Right cardiac atrium (tissue), 5 donors: ENCODE measurements around the gene SNX22. TPM values are rescaled to one million over a fixed set of nuclear protein-coding genes. Genes with fewer than 3 reads are reported as not detected.

Source experiments
- ATAC-seq, 2 donors: fragments of 200-7000 bp; cut with Tn5 transposase; one replicate each; pipeline versions ENCODE4 v1.8.0 to v1.9.1; 2020; ENCODE audit warnings: moderate library complexity in 2 of 2, mild to moderate bottlenecking in 1 of 2
- DNase-seq, 3 donors: peaks; one replicate each; pipeline ENCODE4 v3.0.0-alpha.2; 2020
- H3K27ac ChIP-seq: one replicate; pipeline ENCODE4 v1.5.1; 2013; ENCODE audit warnings: mild to moderate bottlenecking, low read length, control low read depth, moderate library complexity
- H3K27me3 ChIP-seq: one replicate; pipeline ENCODE4 v1.6.1; 2013; ENCODE audit not compliant: control insufficient read depth, insufficient read depth
- H3K4me1 ChIP-seq: one replicate; pipeline ENCODE4 v1.6.1; 2013; ENCODE audit warnings: low read length; ENCODE audit not compliant: control insufficient read depth, insufficient read depth
- H3K4me3 ChIP-seq: one replicate; pipeline ENCODE4 v1.5.1; 2013; ENCODE audit warnings: low read length, control low read depth
- H3K9me3 ChIP-seq: one replicate; pipeline ENCODE4 v1.6.1; 2013; ENCODE audit warnings: low read length; ENCODE audit not compliant: control insufficient read depth
- WGBS: extraction: QIAGEN DNeasy Blood & Tissue Kit; methylation state at CpG from one replicate; pipeline ENCODE4 v1.1.7; 2013; 5-methylcytosine and 5-hydroxymethylcytosine counted together
- intact Hi-C, 4 donors: fragments of 100-400 bp; cut with DNase I; formaldehyde crosslinking; loops; one replicate each; pipeline versions ENCODE4 v1.11.0 to v1.14.0; 2022 to 2023
- polyA plus RNA-seq: library from polyadenylated mRNA; stranded (reverse); fragments of 200-250 nt; gene quantifications from one replicate; pipeline ENCODE4 v1.2.3, GENCODE V29; 2013
- total RNA-seq, 4 donors: library from RNA; stranded (reverse); fragmentation: NEBNext Ultra II Directional; extraction: Animal tissue kit (Norgen Biotek cat#: 25700); gene quantifications; one replicate each; pipeline ENCODE4 v1.2.1, GENCODE V29; 2021
- donor health status: healthy with polysubstance abuse.
- donor health status: DM: no; HTN: yes; CAD: no.
- donor health status: DM: no; HTN: no; CAD: no.
- donor health status: DM: no; HTN: yes; CAD: no; lungs with severe emphysema.
- donor health status: DM: yes; HTN: yes; CAD: no.

Gene SNX22
- total and polyA plus RNA-seq, 5 donors: 56.2 to 114 (median 66.4) TPM

DNA sequence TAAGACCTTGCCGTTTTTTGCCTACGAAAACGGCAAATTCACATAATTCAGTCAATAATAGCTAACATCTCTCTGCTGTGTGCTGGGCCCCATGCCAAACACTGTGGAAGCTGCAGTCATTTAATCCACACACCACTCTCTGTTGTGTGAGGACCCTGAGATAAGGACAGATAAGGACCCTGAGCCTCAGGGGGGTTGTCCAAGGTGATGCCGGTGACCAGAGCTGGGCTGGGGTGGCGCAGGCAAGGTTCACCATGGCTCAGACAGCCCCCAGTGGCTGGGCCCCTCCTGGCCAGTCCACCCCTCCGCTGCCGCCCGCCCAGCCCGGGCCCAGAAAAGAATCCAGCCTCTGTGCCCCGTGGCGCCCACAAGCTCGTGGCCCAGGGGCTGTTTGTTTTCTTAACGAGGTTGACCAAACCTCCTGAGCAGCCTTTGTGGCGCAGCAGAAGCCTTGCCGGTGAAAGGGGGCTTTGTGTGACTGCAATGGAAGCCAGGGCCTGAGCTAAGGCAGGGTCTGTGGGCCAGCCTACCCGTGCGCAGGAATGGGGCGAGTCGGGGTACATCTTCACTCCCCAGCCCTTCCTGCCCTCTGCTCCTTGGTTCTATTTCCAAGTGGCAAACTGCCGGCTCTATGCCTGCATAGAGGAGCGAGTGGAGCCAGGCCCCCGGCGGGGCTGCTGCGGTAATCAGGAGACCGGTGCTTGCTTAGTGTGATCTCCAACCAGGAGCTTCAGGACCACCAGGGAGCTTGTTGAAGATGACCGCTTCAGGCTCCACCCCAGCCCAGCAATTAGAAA, 4.4 kb upstream of the SNX22 start:
- no peak overlapping the region for H3K4me3 ChIP-seq
- no peaks in the 10 kb centered on the region for H3K27me3 ChIP-seq
- no peaks in the 10 kb centered on the region for H3K4me1 ChIP-seq
- DNase-seq: peak in 2 of 3 donors; percentile 48 to 59
- intact Hi-C loops: no loop called here
- H3K9me3 ChIP-seq: no peaks in the 10 kb centered on the region
- ATAC-seq: peak; percentile 6 to 29
- H3K27ac ChIP-seq: peak overlapping the region; percentile 31
- WGBS: 64% methylated on average over 26 of the region's 26 CpGs

DNA sequence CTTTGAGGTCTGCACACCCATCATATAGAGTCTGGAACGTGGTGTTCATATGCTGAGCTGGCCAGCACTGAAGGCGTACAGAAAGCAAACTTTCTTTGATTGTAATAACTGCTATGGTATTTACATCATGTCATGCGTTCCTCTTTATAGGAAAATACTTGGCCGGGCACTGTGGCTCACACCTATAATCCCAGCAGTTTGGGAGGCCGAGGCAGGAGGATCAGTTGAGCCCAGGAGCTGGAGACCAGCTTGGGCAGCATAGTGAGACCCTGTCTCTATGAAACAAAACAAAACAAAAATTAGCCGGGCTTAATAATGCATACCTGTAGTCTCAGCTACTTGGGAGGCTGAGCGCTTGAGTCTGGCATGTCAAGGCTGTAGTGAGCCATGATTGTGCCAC, 3.4 kb upstream of the SNX22 start:
- Histone ChIP-seq H3K27me3 (no peaks in the 10 kb centered on the region), H3K27ac (no peak overlapping the region), H3K9me3 (no peaks in the 10 kb centered on the region), H3K4me1 (no peaks in the 10 kb centered on the region), H3K4me3 (no peak overlapping the region)
- ATAC-seq (no peak), DNase-seq (no peak)
- 86% methylated on average over 7 of the region's 7 CpGs for WGBS
- intact Hi-C loops: no loop called here

DNA sequence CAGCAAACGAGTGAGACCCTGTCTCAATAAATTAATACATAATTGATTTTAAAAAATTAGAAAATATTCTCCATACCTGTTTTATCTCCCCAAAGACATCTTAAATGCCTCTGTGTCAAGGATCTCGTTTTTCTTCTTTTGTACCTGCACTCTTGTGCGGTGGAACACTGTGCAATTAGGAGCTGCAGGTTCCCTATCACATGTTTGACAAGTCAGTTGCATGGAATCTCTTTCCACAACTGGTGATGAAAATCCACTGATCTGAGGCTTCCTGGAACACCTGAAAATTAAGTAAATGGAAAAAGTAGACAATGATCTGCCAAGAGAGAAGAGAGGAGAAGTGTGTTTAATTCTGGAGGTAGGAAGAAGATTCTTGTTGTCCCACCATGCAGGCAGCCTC, 3.0 kb upstream of the SNX22 start:
- Histone ChIP-seq H3K27ac (no peak overlapping the region), H3K27me3 (no peaks in the 10 kb centered on the region), H3K9me3 (no peaks in the 10 kb centered on the region), H3K4me1 (no peaks in the 10 kb centered on the region), H3K4me3 (no peak overlapping the region)
- intact Hi-C loops: no loop called here
- DNase-seq: no peak
- 90% methylated on average over 3 of the region's 3 CpGs for WGBS
- ATAC-seq: no peak

DNA sequence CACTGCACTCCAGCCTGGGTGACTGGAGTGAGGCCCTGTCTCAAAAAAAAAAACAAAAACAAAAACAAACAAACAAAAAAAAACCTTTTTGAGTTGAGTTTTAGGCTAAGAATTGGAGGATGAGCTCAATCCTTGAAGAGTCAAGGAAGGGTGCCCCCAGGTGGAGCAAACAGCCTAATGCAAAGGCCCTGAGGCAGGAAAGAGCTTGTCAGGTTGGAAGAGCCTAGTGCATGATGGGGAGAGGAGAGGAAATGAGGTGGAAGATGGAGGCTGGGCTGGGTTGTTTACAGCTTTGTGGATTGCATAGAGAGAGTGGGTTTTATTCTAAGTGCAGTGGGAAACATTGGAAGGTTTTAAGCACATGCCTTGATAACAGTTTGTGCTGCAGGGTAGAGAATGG, 2.1 kb upstream of the SNX22 start:
- intact Hi-C loops: no loop called here
- ATAC-seq (no peak), DNase-seq (no peak)
- peaks cover 3% of the 10 kb centered on the region for H3K4me1 ChIP-seq
- no peak overlapping the region for H3K27ac ChIP-seq
- H3K9me3 ChIP-seq: no peaks in the 10 kb centered on the region
- H3K4me3 ChIP-seq: no peak overlapping the region
- no peaks in the 10 kb centered on the region for H3K27me3 ChIP-seq

DNA sequence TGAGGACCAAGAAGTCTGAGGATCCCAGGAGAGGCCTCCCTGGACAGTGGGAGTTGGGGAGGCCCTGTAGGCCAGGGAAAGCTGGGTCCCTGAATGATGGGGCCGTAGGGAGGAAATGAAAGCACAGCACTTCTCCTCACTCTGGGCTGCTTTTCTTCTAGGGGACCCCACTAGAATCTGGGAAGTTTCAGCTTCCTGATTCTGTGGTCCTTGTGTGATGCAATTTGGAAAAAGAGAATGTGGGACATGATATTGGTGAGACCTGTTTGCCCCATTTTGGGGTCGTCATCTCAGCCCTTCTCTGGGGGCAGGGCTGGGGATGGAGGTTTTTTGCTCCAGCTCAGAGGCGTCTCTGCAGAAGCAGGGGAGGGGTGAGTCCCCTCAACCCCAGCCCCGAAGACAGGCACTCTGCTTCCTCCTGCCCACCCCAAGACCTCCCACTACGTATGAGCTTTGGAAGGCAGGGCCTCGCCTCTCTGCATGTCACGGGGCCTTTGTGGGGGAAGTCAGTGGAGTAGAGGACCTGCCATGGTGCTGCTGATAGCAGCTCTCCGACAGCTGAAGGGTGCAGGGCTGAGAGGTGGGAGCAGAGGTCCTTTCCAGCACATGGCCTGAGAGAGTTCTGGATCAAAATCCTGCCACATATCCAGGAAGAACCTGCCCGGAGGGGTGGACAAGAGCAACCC, 1.5 kb upstream of the SNX22 start:
- Histone ChIP-seq H3K27me3 (no peaks in the 10 kb centered on the region), H3K9me3 (no peaks in the 10 kb centered on the region), H3K27ac (no peak overlapping the region), H3K4me3 (no peak overlapping the region), H3K4me1 (peaks cover 3% of the 10 kb centered on the region)
- no peak for ATAC-seq
- DNase-seq: no peak
- 67% methylated on average over 9 of the region's 9 CpGs for WGBS
- intact Hi-C loops: loop anchor here in 2 of 4 donors (5.0 kb wide), 2 partner anchors 53 to 58 kb away; partner anchors contain the start of genes CIAO2A (in 1 of the 2) and SNX1 (in 1 of the 2)

DNA sequence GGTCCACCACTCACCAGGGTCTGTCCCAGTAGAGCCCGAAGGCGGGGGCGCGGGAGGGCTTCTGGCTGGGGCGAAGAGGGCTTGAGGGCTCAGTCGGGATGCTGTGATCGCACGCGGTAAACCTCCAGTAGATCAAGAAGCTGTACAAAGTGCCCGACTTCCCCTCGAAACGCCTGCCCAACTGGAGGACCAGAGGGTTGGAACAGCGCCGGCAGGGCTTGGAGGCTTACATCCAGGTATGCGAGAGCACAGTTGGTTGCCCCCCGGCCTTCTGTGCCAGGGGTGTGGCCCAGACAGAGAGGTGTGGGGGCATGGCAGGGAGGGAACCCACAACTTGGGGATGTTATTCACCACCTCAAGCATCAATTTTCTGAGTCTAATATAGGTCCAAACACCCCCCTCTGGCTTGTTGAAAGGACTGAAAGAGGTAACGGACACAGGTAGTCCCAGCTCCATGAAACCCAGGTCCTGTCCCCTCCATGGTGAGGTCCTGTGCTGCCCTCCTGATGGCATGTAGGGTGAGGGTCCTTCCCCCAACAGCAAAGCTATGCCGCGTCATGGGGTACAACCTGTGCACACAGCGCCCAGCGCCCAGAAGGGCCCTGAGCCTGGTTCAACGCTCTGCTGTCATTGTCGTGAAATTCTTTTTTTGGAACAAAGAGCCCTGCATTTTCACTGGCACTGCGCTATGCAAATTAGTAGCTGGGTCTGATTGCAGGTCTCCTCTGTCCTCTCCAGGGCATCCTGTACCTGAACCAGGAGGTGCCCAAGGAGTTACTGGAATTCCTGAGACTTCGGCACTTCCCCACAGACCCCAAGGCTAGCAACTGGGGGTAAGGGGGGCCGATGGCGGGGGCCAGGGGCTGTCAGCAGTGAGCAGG, 1.2 kb downstream of the SNX22 start:
- Histone ChIP-seq H3K27ac (peak overlapping the region; percentile 4), H3K27me3 (no peaks in the 10 kb centered on the region), H3K4me1 (peaks cover 4% of the 10 kb centered on the region), H3K4me3 (peak overlapping the region; percentile 53), H3K9me3 (no peaks in the 10 kb centered on the region)
- intact Hi-C loops: loop anchor here in 2 of 4 donors (5.0 kb wide), 2 partner anchors 55 to 60 kb away; partner anchors contain the start of genes CIAO2A (in 1 of the 2) and SNX1 (in 1 of the 2)
- ATAC-seq: no peak
- DNase-seq: peak; percentile 28 to 70 (median 67)
- 19% methylated on average over 27 of the region's 27 CpGs for WGBS

DNA sequence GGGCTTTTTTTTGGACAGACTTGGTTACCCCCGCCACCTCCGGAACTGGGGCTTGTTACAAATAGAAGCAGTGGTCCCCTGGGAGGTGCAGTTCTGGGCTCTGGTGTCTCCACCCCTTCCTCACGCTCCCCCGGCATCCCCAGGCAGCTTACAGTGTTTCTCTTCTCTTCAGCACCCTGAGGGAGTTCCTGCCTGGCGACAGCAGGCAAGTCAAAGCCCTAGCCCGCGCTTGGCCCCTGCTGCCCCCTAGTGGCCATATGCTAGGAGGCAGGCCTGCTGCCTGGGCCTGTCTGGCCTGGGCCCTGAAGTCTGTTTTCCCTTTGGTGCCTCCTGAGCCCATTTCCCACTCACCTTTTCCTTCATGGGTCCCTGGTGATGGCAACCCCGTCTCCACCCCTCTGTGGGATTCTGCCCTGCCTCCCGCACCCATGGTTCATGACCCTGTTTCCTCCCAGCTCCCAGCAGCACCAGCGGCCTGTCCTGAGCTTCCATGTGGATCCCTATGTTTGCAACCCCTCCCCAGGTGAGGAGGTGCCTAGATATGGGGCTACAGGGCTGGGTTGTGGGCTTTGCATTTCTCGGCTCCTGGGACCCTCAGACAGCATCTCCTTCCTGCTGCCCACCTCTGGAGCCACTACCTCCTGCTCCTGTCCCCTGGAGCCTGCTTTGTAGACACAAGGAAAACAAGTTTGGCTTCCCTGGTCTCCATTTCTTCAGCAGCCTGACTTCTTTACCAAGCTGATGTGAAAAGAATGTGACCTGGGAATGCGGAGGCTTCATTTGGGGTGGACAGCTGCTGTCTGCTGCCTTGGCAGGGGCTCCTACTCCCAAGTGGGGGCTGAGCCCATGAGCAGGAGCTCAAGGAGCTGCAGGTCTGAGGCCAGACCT, 2.2 kb downstream of the SNX22 start:
- DNase-seq (peak; percentile 91 to 96 (median 96)), ATAC-seq (peak; percentile 78 to 79)
- intact Hi-C loops: loop anchor here in 2 of 4 donors (5.0 kb wide), 2 partner anchors 56 to 61 kb away; partner anchors contain the start of genes CIAO2A (in 1 of the 2) and SNX1 (in 1 of the 2)
- Histone ChIP-seq H3K27me3 (no peaks in the 10 kb centered on the region), H3K27ac (peak overlapping the region; percentile 79), H3K4me3 (peak overlapping the region; percentile 9), H3K4me1 (peaks cover 10% of the 10 kb centered on the region), H3K9me3 (no peaks in the 10 kb centered on the region)
- 16% methylated on average over 12 of the region's 12 CpGs for WGBS

DNA sequence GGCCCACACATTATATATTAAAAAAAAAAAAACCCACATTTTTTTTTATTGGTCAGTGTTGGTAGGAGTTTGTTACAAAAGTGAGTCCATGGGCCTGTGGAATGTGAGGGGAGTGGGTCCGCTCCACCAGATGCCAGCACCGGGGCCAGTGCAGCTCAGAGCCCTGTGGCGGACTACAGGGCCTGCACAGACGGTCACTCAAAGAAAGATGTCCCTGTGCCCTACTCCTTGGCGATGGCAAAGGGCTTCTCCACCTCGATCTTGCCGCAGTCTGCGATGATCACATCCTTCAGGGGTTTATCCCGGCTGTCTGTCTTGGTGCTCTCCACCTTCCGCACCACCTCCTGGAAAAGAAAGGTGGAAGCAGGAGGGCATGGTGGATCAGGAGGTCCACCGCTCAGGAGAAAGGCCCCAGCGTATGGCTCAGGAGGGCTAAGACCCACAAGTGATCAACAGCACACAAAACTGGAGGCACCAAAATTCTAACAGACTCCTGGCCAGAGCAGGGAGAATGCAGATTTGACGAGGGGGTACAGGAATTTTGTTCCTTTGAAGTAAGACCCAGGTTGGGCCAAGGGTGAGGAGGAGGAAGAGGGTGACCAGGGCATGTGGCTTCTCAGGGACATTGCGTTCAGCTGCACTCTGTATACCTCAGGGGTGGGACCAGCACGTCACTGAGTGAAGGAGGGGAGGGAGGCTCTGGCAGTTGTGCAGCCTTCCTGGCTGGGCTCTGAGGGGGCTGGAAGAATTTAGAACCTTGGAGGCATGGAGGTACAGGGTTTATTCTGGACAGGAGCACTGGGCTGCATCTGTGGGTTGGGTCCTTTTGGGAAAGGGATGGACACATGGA, 4.5 kb downstream of the SNX22 start:
- Histone ChIP-seq H3K9me3 (no peaks in the 10 kb centered on the region), H3K27ac (peak overlapping the region; percentile 12), H3K4me3 (no peak overlapping the region), H3K27me3 (no peaks in the 10 kb centered on the region), H3K4me1 (peaks cover 10% of the 10 kb centered on the region)
- no peak for ATAC-seq
- WGBS: 87% methylated on average over 15 of the region's 15 CpGs
- intact Hi-C loops: no loop called here
- DNase-seq: peak in 1 of 3 donors; percentile 36

DNA sequence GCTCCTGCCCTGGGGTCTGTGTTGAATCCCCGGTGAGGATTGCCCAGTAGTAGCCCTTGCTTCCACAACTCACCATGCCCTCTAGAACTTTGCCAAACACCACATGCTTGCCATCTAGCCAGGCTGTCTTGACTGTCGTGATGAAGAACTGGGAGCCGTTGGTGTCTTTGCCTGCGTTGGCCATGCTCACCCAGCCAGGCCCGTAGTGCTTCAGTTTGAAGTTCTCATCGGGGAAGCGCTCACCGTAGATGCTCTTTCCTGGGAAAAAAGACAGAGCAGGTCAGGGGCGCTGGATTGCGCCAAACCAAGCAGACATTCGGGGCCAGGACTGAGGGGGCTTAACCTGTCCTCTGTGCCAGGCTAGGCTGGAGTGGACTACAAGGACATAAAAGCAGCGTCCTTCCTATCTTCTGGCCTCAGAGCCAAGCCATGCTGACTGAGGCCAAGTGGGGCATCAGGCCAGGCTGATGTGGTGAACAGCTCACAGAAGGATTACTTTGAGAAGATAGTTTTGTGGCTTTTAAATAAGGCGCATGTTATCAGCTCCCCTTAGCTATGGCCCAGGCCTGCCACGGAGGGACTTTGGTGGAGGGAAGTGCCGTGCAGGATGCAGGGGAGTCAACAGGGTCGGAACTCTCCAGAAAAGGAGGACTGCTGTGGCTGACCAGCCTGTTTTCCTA, 5.3 kb downstream of the SNX22 start:
- H3K27me3 ChIP-seq: no peaks in the 10 kb centered on the region
- peak overlapping the region; percentile 21 for H3K27ac ChIP-seq
- H3K4me1 ChIP-seq: peaks cover 12% of the 10 kb centered on the region
- peak; percentile 33 to 69 (median 68) for DNase-seq
- intact Hi-C loops: no loop called here
- no peak for ATAC-seq
- 74% methylated on average over 16 of the region's 16 CpGs for WGBS
- H3K4me3 ChIP-seq: no peak overlapping the region
- H3K9me3 ChIP-seq: no peaks in the 10 kb centered on the region
